ENCODE results near the gene REPIN1.

Gene REPIN1

DNA sequence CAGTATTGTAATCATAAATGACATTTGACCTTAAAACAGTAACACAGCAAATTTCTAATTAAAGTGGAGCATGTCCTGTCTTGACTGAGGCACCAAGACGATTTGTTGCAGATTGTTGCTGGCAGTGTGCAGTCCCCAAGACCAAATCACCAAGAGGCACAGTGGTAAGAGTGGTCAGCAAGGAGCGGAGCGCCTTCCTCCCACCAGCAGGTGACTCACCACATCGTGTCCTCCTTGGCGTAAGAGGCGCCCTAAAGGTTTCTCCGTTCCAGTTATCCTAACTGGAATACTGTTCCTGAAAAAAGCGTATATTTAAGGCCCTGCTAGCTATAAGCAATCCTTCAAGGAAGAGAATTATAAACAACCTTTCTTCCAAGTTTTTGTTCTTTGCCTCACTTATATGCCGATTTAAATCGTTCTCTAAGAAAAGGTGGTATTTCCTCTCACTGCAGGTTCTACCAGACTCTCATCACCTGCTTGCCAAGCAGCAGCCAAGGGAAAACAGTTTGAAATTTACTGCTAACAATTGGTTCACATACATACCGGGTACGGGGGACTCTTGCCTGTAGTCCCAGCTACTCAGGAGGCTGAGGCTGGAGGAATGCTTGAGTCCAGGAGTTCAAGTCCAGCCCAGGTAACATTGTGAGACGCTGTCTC lies 10.7 kb upstream of the REPIN1 start:
- H3K4me3 Mint-ChIP-seq, result peak overlapping the region; percentile 25
- DNase-seq (ENCODE audit: low spot score in 2 of 2), result no peak

DNA sequence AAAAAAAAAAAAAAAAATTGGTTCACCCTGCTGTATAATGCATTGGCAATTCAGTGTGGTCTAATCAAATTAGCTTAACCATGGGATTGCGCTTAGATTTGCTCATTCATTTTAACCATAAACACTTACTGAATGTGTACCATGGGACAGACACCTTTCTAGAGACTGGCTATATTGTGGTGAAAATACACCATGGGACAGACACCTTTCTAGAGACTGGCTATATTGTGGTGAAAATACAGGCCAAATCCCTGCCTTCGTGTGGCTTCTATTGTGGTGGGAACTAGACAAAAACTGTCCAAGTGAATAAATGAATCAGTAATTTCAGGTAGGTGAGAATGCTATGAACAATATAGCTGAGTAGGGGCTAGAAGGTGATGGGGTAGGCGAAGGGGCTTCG lies 10.2 kb upstream of the REPIN1 start:
- no peaks in the 10 kb centered on the region for H3K27me3 Mint-ChIP-seq
- peaks cover 40% of the 10 kb centered on the region for H3K4me1 Mint-ChIP-seq
- no peak overlapping the region for H3K4me3 Mint-ChIP-seq
- no peak for DNase-seq (ENCODE audit: low spot score in 2 of 2)
- peaks cover 8% of the 10 kb centered on the region for H3K36me3 Mint-ChIP-seq (ENCODE audit: insufficient read depth)
- ATAC-seq (replicated peaks; ENCODE audit: extremely low read depth, poor library complexity, severe bottlenecking), result no peak
- no peaks in the 10 kb centered on the region for H3K9me3 Mint-ChIP-seq
- H3K27ac Mint-ChIP-seq (ENCODE audit: low read depth), result peak overlapping the region; percentile 0

More for the DNA sequence above, 10.7 kb upstream of the REPIN1 start:
- Mint-ChIP-seq H3K27me3 (no peaks in the 10 kb centered on the region), H3K4me1 (peaks cover 40% of the 10 kb centered on the region), H3K36me3 (ENCODE audit: insufficient read depth) (peaks cover 8% of the 10 kb centered on the region), H3K9me3 (no peaks in the 10 kb centered on the region), H3K27ac (ENCODE audit: low read depth) (no peak overlapping the region)
- ATAC-seq (replicated peaks; ENCODE audit: extremely low read depth, poor library complexity, severe bottlenecking), result peak; percentile 12

GRCh38 chr7:150358988-150359621 lies 9.5 kb upstream of the REPIN1 start:
- peak overlapping the region; percentile 0 for H3K27ac Mint-ChIP-seq (ENCODE audit: low read depth)

GRCh38 chr7:150359622-150360362 lies 8.8 kb upstream of the REPIN1 start:
- Mint-ChIP-seq H3K27ac (ENCODE audit: low read depth) (peak overlapping the region; percentile 39), H3K9me3 (no peaks in the 10 kb centered on the region), H3K36me3 (ENCODE audit: insufficient read depth) (peaks cover 8% of the 10 kb centered on the region), H3K4me3 (no peak overlapping the region), H3K4me1 (peaks cover 40% of the 10 kb centered on the region), H3K27me3 (no peaks in the 10 kb centered on the region)
- no peak for DNase-seq (ENCODE audit: low spot score in 2 of 2)
- ATAC-seq (replicated peaks; ENCODE audit: extremely low read depth, poor library complexity, severe bottlenecking), result no peak

More at GRCh38 chr7:150358988-150359621, 9.5 kb upstream of the REPIN1 start:
- Mint-ChIP-seq H3K9me3 (no peaks in the 10 kb centered on the region), H3K4me3 (no peak overlapping the region), H3K4me1 (peaks cover 40% of the 10 kb centered on the region), H3K36me3 (ENCODE audit: insufficient read depth) (peaks cover 8% of the 10 kb centered on the region), H3K27me3 (no peaks in the 10 kb centered on the region)
- DNase-seq (ENCODE audit: low spot score in 2 of 2) (no peak), ATAC-seq (replicated peaks; ENCODE audit: extremely low read depth, poor library complexity, severe bottlenecking) (no peak)

GRCh38 chr7:150360363-150361058 lies 8.1 kb upstream of the REPIN1 start:
- peak overlapping the region; percentile 39 for H3K27ac Mint-ChIP-seq (ENCODE audit: low read depth)
- H3K36me3 Mint-ChIP-seq (ENCODE audit: insufficient read depth), result peaks cover 8% of the 10 kb centered on the region
- no peaks in the 10 kb centered on the region for H3K9me3 Mint-ChIP-seq
- H3K27me3 Mint-ChIP-seq, result no peaks in the 10 kb centered on the region
- H3K4me1 Mint-ChIP-seq, result peaks cover 40% of the 10 kb centered on the region
- H3K4me3 Mint-ChIP-seq, result no peak overlapping the region
- ATAC-seq (replicated peaks; ENCODE audit: extremely low read depth, poor library complexity, severe bottlenecking) (no peak), DNase-seq (ENCODE audit: low spot score in 2 of 2) (no peak)

DNA sequence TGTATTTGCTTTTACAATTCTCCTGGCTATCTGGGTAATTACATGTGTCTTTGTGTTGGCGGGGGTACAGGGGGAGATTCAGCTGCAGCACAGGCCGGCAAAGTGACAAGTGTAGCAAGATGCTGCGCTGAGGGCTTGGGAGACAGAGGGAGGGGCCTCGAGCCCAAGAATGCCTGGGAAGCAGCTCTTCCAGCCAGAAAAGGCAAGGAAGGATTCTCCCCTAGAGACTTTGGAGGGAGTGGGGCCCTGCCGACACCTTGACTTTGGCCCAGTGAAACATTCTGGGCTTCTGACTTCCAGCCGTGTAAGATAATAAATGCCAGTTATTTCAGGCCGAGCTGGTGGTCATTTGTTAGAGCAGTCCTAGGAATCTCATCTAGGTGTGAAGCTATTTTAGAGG lies 7.2 kb upstream of the REPIN1 start:
- no peak overlapping the region for H3K4me3 Mint-ChIP-seq
- ATAC-seq (replicated peaks; ENCODE audit: extremely low read depth, poor library complexity, severe bottlenecking) (no peak), DNase-seq (ENCODE audit: low spot score in 2 of 2) (no peak)
- H3K9me3 Mint-ChIP-seq, result no peaks in the 10 kb centered on the region
- no peak overlapping the region for H3K27ac Mint-ChIP-seq (ENCODE audit: low read depth)
- H3K27me3 Mint-ChIP-seq, result no peaks in the 10 kb centered on the region
- peaks cover 37% of the 10 kb centered on the region for H3K4me1 Mint-ChIP-seq
- H3K36me3 Mint-ChIP-seq (ENCODE audit: insufficient read depth), result peaks cover 8% of the 10 kb centered on the region

- Mint-ChIP-seq H3K27ac (ENCODE audit: low read depth) (no peak overlapping the region), H3K4me3 (no peak overlapping the region), H3K9me3 (no peaks in the 10 kb centered on the region), H3K4me1 (peaks cover 33% of the 10 kb centered on the region), H3K36me3 (ENCODE audit: insufficient read depth) (peaks cover 8% of the 10 kb centered on the region), H3K27me3 (no peaks in the 10 kb centered on the region)
- ATAC-seq (replicated peaks; ENCODE audit: extremely low read depth, poor library complexity, severe bottlenecking) (no peak), DNase-seq (ENCODE audit: low spot score in 2 of 2) (no peak)
Observed at GRCh38 chr7:150361807-150362621, 6.6 kb upstream of the REPIN1 start.

- H3K4me1 Mint-ChIP-seq, result peaks cover 20% of the 10 kb centered on the region
- no peaks in the 10 kb centered on the region for H3K27me3 Mint-ChIP-seq
- H3K36me3 Mint-ChIP-seq (ENCODE audit: insufficient read depth), result peaks cover 8% of the 10 kb centered on the region
- ATAC-seq (replicated peaks; ENCODE audit: extremely low read depth, poor library complexity, severe bottlenecking) (no peak), DNase-seq (ENCODE audit: low spot score in 2 of 2) (no peak)
- H3K27ac Mint-ChIP-seq (ENCODE audit: low read depth), result no peak overlapping the region
- no peaks in the 10 kb centered on the region for H3K9me3 Mint-ChIP-seq
- no peak overlapping the region for H3K4me3 Mint-ChIP-seq
Observed at GRCh38 chr7:150363370-150363769, 5.3 kb upstream of the REPIN1 start.

DNA sequence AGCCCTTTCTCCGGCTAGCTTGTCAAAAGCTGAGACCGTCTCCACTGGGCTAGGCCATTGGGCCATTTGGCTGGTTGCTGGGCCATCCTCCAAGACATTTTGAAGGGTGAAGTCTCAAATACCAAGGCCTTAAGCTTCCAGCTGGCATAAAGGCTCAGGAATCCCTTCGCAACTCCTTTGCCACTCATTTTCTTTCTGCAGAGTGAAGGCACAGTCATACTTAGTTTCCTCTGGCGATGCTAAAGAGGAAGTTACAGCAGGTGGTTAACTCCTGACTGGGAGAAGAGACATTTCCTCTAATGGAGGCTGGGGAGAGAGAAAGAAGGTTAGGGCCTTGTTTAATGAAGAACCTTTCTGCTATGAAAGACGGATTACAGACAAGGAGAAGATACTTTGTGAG lies 4.8 kb upstream of the REPIN1 start:
- Mint-ChIP-seq H3K4me3 (no peak overlapping the region), H3K36me3 (ENCODE audit: insufficient read depth) (peaks cover 8% of the 10 kb centered on the region), H3K27me3 (no peaks in the 10 kb centered on the region), H3K27ac (ENCODE audit: low read depth) (no peak overlapping the region), H3K4me1 (peaks cover 15% of the 10 kb centered on the region), H3K9me3 (no peaks in the 10 kb centered on the region)
- ATAC-seq (replicated peaks; ENCODE audit: extremely low read depth, poor library complexity, severe bottlenecking), result no peak
- DNase-seq (ENCODE audit: low spot score in 2 of 2), result no peak

DNA sequence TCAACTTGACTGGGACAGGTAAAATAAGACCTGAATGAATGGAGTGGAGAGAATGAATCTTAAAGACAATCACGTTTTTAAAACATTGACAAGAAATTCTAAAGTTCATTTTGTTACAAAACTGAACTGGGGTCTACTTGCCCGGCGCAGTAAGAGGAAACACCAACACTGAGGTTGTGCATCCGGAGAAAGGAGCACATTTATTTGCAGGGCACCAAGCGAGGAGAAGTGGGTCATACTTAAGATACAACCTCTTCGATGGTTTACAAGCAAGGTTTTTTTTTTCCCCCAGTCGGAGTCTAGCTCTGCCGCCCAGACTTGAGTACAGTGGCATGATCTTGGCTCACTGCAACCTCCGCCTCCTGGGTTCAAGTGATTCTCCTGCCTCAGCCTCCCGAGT lies 3.4 kb upstream of the REPIN1 start:
- H3K27ac Mint-ChIP-seq (ENCODE audit: low read depth), result no peak overlapping the region
- no peaks in the 10 kb centered on the region for H3K9me3 Mint-ChIP-seq
- H3K4me3 Mint-ChIP-seq, result no peak overlapping the region
- peaks cover 9% of the 10 kb centered on the region for H3K4me1 Mint-ChIP-seq
- ATAC-seq (replicated peaks; ENCODE audit: extremely low read depth, poor library complexity, severe bottlenecking), result no peak
- H3K36me3 Mint-ChIP-seq (ENCODE audit: insufficient read depth), result peaks cover 7% of the 10 kb centered on the region
- no peaks in the 10 kb centered on the region for H3K27me3 Mint-ChIP-seq
- DNase-seq (ENCODE audit: low spot score in 2 of 2), result no peak

GRCh38 chr7:150365673-150366398 lies 2.8 kb upstream of the REPIN1 start:
- H3K4me1 Mint-ChIP-seq, result peaks cover 14% of the 10 kb centered on the region

More at GRCh38 chr7:150365673-150366398, 2.8 kb upstream of the REPIN1 start:
- peaks cover 9% of the 10 kb centered on the region for H3K36me3 Mint-ChIP-seq (ENCODE audit: insufficient read depth)
- DNase-seq (ENCODE audit: low spot score in 2 of 2), result no peak
- H3K9me3 Mint-ChIP-seq, result no peaks in the 10 kb centered on the region
- ATAC-seq (replicated peaks; ENCODE audit: extremely low read depth, poor library complexity, severe bottlenecking), result no peak
- H3K27ac Mint-ChIP-seq (ENCODE audit: low read depth), result peak overlapping the region; percentile 11
- H3K4me3 Mint-ChIP-seq, result no peak overlapping the region
- no peaks in the 10 kb centered on the region for H3K27me3 Mint-ChIP-seq

Measured in central memory CD8-positive, alpha-beta T cell (primary cell).